Measurements from ENCODE around the gene TMEM19.
"Not testable (repeated sequence)": the region's sequence is repeated elsewhere in the genome, so short reads cannot be mapped to it uniquely, and the experiment has no call there.

The TMEM19 gene

DNA sequence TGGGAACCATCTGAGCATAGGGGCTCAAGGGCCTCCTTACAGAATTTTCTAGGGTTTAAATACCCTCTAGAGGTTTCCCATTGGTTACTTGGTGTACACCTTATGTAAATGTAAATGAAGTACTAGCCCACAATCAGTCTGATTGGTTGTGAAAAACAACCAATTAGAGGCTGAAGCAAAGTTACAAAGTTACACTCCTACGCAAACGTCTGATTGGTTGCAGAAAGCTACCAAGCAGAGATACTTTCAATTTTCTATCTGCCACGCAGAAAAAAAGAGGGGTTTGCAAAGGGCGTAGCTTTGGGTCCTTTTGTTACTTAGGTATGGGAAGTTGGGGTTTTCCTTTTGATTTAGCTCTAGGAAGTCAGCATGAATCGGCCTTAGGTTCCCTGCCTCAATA, 1.8 kb upstream of the TMEM19 start:
- intact Hi-C loops (cut with DNase I; ENCODE audit: low total_unique reads) = no loop called here
- TF ChIP-seq, protein P1, sequence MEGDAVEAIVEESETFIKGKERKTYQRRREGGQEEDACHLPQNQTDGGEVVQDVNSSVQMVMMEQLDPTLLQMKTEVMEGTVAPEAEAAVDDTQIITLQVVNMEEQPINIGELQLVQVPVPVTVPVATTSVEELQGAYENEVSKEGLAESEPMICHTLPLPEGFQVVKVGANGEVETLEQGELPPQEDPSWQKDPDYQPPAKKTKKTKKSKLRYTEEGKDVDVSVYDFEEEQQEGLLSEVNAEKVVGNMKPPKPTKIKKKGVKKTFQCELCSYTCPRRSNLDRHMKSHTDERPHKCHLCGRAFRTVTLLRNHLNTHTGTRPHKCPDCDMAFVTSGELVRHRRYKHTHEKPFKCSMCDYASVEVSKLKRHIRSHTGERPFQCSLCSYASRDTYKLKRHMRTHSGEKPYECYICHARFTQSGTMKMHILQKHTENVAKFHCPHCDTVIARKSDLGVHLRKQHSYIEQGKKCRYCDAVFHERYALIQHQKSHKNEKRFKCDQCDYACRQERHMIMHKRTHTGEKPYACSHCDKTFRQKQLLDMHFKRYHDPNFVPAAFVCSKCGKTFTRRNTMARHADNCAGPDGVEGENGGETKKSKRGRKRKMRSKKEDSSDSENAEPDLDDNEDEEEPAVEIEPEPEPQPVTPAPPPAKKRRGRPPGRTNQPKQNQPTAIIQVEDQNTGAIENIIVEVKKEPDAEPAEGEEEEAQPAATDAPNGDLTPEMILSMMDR (IDR thresholded peaks at IDR 0.05) = no peak
- peaks cover 0 to 26% (median 19%) of the 10 kb centered on the region in 4 donors for H3K4me1 ChIP-seq
- H3K27ac ChIP-seq = no peak overlapping the region
- H3K36me3 ChIP-seq = no peaks in the 10 kb centered on the region
- H3K4me3 ChIP-seq = no peak overlapping the region
- no peaks in the 10 kb centered on the region for H3K27me3 ChIP-seq
- DNase-seq = no peak
- H3K9me3 ChIP-seq = no peaks in the 10 kb centered on the region

DNA sequence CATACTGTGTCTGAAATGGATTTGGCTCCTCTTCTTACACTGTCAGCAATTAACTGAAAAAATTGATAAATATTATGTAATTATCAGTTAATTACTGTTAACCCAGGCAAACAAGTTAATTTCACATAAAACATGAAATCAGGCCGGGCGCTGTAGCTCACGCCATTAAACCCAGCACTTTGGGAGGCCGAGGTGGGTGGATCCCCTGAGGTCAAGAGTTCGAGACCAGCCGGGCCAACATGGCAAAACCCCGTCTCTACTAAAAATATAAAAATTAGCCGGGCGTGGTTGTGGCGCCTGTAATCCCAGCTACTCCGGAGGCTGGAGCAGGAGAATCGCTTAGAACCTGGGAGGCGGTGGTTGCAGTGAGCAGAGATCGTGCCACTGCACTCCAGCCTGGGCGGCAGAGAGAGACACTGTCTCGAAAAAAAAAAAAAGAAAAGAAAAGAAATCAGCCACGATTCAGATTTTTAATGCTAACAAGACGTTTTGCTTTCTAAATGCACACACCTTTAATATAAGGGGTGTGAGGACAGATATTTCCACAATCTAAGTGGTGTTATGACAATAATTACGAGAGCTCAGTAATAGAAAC, 473 bp upstream of the TMEM19 start:
- Histone ChIP-seq H3K27ac (peak overlapping the region; percentile 74 to 80), H3K9me3 (no peaks in the 10 kb centered on the region), H3K4me1 (peaks cover 0 to 28% (median 19%) of the 10 kb centered on the region in 4 donors), H3K36me3 (peaks cover 0 to 4% (median 0%) of the 10 kb centered on the region in 3 donors), H3K4me3 (peak overlapping the region; percentile 73 to 86), H3K27me3 (no peaks in the 10 kb centered on the region)
- TF ChIP-seq, protein P1 (IDR thresholded peaks at IDR 0.05) = no peak
- intact Hi-C loops (cut with DNase I; ENCODE audit: low total_unique reads) = loop anchor here (5.0 kb wide), 1 partner anchor 67 kb away; the partner anchor contains the start of gene RAB21
- DNase-seq = no peak

DNA sequence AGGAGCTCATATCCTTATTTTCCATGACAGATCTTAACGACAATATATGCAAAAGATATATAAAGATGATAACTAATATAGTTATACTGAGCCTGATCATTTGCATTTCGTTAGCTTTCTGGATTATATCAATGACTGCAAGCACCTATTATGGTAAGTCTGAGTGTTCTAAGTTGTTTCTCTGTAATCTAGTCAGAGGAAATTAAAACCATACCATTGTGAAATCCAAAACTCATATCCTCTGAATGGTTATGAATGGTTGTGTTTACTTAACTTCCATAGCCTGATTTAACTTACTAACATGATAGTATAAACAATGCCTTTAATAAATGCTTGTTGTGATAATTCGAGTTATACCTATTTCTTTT, 760 bp downstream of the TMEM19 start:
- Histone ChIP-seq H3K9me3 (no peaks in the 10 kb centered on the region), H3K4me1 (peaks cover 0 to 28% (median 19%) of the 10 kb centered on the region in 4 donors), H3K27ac (peak overlapping the region; percentile 74 to 80), H3K36me3 (peaks cover 0 to 7% (median 0%) of the 10 kb centered on the region in 3 donors), H3K4me3 (peak overlapping the region; percentile 73 to 86), H3K27me3 (no peaks in the 10 kb centered on the region)
- TF ChIP-seq, protein P1 (IDR thresholded peaks at IDR 0.05) = no peak
- no peak for DNase-seq
- intact Hi-C loops (cut with DNase I; ENCODE audit: low total_unique reads) = loop anchor here (5.0 kb wide), 1 partner anchor 66 kb away; the partner anchor contains the start of gene RAB21

DNA sequence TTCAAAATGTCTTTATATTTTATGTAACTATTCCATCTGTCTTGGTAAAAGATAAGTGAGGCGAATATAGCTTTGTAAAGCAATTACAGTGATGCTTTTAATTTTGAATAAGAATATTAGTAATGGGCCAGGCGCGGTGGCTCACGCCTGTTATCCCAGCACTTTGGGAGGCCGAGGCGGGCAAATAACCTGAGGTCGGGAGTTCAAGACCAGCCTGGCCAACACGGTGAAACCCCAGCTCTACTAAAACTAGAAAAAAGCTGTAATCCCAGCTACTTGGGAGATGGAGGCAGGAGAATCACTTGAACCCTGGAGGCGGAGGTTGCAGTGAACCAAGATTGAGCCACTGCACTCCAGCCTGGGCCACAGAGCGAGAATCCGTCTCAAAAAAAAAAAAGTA, 1.3 kb downstream of the TMEM19 start:
- DNase-seq, H3K27me3 ChIP-seq, H3K36me3 ChIP-seq, H3K9me3 ChIP-seq: not testable (repeated sequence)
- Histone ChIP-seq H3K4me1 (peaks cover 0 to 28% (median 19%) of the 10 kb centered on the region in 4 donors), H3K27ac (peak overlapping the region; percentile 74 to 80), H3K4me3 (peak overlapping the region; percentile 73 to 86)
- intact Hi-C loops (cut with DNase I; ENCODE audit: low total_unique reads) = loop anchor here (5.0 kb wide), 1 partner anchor 65 kb away; the partner anchor contains the start of gene RAB21

DNA sequence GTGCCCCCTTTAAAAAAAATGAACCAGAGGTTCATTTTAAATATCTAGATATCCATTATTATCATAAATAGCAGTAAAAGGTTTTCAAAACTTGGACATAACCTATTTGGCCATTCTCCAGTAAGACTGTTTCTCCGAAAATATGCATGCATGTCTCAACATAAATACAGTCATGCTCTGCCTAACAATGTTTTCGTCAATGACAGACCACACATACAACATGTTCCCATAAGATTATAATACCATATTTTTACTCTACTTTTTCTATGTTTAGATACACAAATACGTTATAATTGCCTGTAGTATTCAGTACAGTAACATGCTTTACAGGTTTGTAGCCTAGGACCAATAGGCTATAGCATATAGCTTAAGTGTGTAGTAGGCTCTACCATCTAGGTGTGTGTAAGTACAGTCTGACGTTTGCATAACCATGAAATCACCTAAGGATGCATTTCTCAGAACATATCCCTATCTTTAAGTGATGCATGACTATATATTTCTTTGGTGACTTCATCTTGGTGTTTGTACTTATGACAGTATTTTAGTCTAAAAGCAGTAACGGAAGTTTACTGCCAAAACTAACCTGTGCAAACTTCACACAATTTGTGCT, 3.2 kb downstream of the TMEM19 start:
- Histone ChIP-seq H3K4me1 (peaks cover 0 to 28% (median 19%) of the 10 kb centered on the region in 4 donors), H3K27ac (no peak overlapping the region), H3K4me3 (no peak overlapping the region), H3K9me3 (no peaks in the 10 kb centered on the region), H3K27me3 (no peaks in the 10 kb centered on the region), H3K36me3 (peaks cover 0 to 7% (median 0%) of the 10 kb centered on the region in 3 donors)
- no peak for DNase-seq
- TF ChIP-seq, protein P1 (IDR thresholded peaks at IDR 0.05) = no peak
- intact Hi-C loops (cut with DNase I; ENCODE audit: low total_unique reads) = loop anchor here (5.0 kb wide), 1 partner anchor 63 kb away; the partner anchor contains the start of gene RAB21

DNA sequence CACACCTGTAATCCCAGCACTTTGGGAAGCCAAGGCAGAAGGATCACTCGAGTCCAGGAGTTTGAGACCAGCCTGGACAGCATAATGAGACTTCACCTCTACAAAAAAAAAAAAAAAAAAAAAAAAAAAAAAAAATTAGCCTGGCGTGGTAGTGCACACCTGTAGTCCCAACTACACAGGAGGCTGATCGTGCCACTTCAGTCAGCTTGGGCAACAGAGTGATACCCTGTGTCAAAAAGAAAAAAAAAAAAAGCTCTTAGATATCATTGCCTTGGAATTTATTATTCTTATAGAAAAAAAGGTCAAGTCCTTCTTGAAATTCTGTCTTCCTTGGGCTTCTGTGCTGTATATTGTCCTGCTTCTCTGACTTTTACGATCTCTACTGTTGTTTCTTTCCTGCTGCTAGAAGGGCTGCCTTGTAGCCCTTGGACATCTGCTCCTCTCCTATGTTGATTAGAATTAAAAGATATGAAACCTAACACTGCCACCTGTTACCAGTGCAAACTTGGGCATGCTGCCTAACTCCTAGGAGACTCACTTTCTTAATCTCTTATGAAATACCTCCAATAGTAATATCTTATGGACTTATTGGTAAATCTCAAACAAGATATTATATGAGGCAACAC, 5.7 kb downstream of the TMEM19 start:
- Histone ChIP-seq H3K4me3 (no peak overlapping the region), H3K36me3 (peaks cover 1 to 9% (median 2%) of the 10 kb centered on the region in 3 donors), H3K9me3 (no peaks in the 10 kb centered on the region), H3K4me1 (peaks cover 0 to 25% (median 14%) of the 10 kb centered on the region in 4 donors), H3K27me3 (no peaks in the 10 kb centered on the region), H3K27ac (no peak overlapping the region)
- TF ChIP-seq, protein P1 (IDR thresholded peaks at IDR 0.05) = no peak
- DNase-seq = no peak
- intact Hi-C loops (cut with DNase I; ENCODE audit: low total_unique reads) = no loop called here
